DMS114 treated with DMSO at 0.1 percent for 48 hours (cell line): ENCODE measurements around the gene AREL1.
"Not testable (repeated sequence)": the region's sequence is repeated elsewhere in the genome, so short reads cannot be mapped to it uniquely, and the experiment has no call there.

Experiments used
- DNase-seq: peaks from one replicate; lab custom pipeline; 2025; ENCODE audit not compliant: unreplicated experiment; lab: John Stamatoyannopoulos, UW

AREL1 gene

GRCh38 chr14:74712499-74713394 is at the start of gene AREL1, which contains the start of gene FCF1:
Gene AREL1 (minus strand): TSS chr14:74713080. CDS start chr14:74685615, 27,465 bp downstream.
Gene FCF1 (plus strand): TSS chr14:74713144. CDS start chr14:74713198, 54 bp downstream.
- no peak for DNase-seq

GRCh38 chr14:74758505-74758904 is 45.6 kb upstream of the AREL1 start:
- DNase-seq, result not testable (repeated sequence)

- DNase-seq, result no peak
Measured at GRCh38 chr14:74756326-74756725, 43.4 kb upstream of the AREL1 start.

- DNase-seq, result no peak
Measured at GRCh38 chr14:74754899-74755298, 42.0 kb upstream of the AREL1 start.

GRCh38 chr14:74754157-74754556 is 41.3 kb upstream of the AREL1 start:
- no peak for DNase-seq

GRCh38 chr14:74747237-74747636 is 34.4 kb upstream of the AREL1 start:
- no peak for DNase-seq

GRCh38 chr14:74739293-74740030 is 26.6 kb upstream of the AREL1 start:
- DNase-seq, result no peak

- no peak for DNase-seq
Measured at GRCh38 chr14:74737753-74738325, 25.0 kb upstream of the AREL1 start.

- no peak for DNase-seq
Measured at GRCh38 chr14:74735125-74735524, 22.2 kb upstream of the AREL1 start.

- no peak for DNase-seq
Measured at GRCh38 chr14:74733221-74733620, 20.3 kb upstream of the AREL1 start.

- no peak for DNase-seq
Measured at GRCh38 chr14:74732387-74732786, 19.5 kb upstream of the AREL1 start.

- no peak for DNase-seq
Measured at GRCh38 chr14:74723134-74723533, 10.3 kb upstream of the AREL1 start.

- no peak for DNase-seq
Measured at GRCh38 chr14:74720526-74720925, 7.6 kb upstream of the AREL1 start.

- no peak for DNase-seq
Measured at GRCh38 chr14:74713395-74713735, 485 bp upstream of the AREL1 start.

- DNase-seq, result no peak
Measured at GRCh38 chr14:74711651-74712050, 1.2 kb downstream of the AREL1 start.

GRCh38 chr14:74710480-74710879 is 2.4 kb downstream of the AREL1 start:
- DNase-seq, result no peak

- no peak for DNase-seq
Measured at GRCh38 chr14:74705613-74706500, 7.0 kb downstream of the AREL1 start.

GRCh38 chr14:74704656-74705055 is 8.2 kb downstream of the AREL1 start:
- no peak for DNase-seq

GRCh38 chr14:74703043-74703442 is 9.8 kb downstream of the AREL1 start:
- no peak for DNase-seq

- no peak for DNase-seq
Measured at GRCh38 chr14:74702293-74702692, 10.6 kb downstream of the AREL1 start.

- no peak for DNase-seq
Measured at GRCh38 chr14:74698465-74698864, 14.4 kb downstream of the AREL1 start.
